Esophagus squamous epithelium (tissue), 4 donors: ENCODE measurements around the gene INSRR.

Experiments
- CTCF ChIP-seq, 6 experiments: fragments of 450-650 bp in 4 of 6; fragments of 200-600 bp in 2 of 6; sonication (generic) in 2 of 6; IDR thresholded peaks; one replicate each; pipeline ENCODE4 v1.5.1; 2016 to 2019; ENCODE audit warnings: antibody characterized with exemption in 6 of 6, mild to moderate bottlenecking in 4 of 6, moderate library complexity in 4 of 6
- POLR2A ChIP-seq, 4 donors: fragments of 450-650 bp; IDR thresholded peaks; one replicate each; pipeline ENCODE4 v1.6.1; 2017; ENCODE audit warnings: antibody characterized with exemption in 4 of 4, mild to moderate bottlenecking in 4 of 4, moderate library complexity in 3 of 4

GRCh38 chr1:156797212-156797871 lies 61.6 kb downstream of the INSRR start:
- no peak for TF ChIP-seq POLR2A (IDR thresholded peaks at IDR 0.05)
- TF ChIP-seq CTCF (IDR thresholded peaks at IDR 0.05) = peak; percentile 59 to 82 (median 68)
